GM12873 (cell line): ENCODE measurements around the gene NPAS3.

Experiments
- TF ChIP-seq, protein P1 (sequence below): IDR thresholded peaks from 2 replicates; pipeline ENCODE4 v1.5.1; 2012; ENCODE audit warnings: low read depth, mild to moderate bottlenecking, moderate library complexity, low read length, control low read depth; ENCODE audit not compliant: insufficient read depth; ENCODE audit errors: missing control alignments

The NPAS3 gene

DNA sequence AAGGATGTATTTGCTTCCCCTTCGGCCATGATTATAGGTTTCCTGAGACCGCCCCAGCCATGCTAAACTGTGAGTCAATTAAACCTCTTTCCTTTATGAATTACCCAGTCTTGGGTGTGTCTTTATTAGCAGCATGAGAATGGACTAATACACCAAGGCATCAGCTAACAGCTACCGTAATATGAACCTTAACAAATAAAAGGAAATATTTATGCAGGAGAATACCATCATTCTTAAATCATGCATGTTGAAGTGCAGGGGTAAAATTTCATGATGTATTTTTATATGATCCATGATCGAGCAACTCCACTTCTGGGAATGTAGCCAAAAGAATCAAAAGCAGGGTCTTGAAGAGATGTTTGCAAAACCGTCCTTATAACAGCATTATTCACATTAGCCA is 379.0 kb downstream of the NPAS3 start:
- TF ChIP-seq, protein P1, sequence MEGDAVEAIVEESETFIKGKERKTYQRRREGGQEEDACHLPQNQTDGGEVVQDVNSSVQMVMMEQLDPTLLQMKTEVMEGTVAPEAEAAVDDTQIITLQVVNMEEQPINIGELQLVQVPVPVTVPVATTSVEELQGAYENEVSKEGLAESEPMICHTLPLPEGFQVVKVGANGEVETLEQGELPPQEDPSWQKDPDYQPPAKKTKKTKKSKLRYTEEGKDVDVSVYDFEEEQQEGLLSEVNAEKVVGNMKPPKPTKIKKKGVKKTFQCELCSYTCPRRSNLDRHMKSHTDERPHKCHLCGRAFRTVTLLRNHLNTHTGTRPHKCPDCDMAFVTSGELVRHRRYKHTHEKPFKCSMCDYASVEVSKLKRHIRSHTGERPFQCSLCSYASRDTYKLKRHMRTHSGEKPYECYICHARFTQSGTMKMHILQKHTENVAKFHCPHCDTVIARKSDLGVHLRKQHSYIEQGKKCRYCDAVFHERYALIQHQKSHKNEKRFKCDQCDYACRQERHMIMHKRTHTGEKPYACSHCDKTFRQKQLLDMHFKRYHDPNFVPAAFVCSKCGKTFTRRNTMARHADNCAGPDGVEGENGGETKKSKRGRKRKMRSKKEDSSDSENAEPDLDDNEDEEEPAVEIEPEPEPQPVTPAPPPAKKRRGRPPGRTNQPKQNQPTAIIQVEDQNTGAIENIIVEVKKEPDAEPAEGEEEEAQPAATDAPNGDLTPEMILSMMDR = no peak

DNA sequence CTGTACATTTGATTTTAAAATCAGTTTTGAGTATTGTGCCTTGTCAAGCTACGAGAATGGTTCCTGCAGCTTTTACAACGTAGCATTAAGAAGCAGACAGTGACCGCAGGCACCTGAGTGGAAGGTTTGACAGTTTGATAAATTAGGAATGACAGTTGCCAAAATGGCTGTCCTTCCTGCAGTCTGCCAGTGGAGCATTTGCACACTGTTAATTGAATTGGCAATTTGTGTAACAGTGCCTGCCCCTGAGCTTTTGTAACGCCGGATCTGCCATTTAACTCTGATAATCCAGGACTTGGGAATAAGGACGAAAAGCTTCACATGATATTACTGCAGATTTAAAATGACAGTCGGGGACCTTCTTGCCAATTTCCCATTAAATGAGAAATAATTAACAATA is 385.3 kb downstream of the NPAS3 start:
- TF ChIP-seq, protein P1 = no peak

DNA sequence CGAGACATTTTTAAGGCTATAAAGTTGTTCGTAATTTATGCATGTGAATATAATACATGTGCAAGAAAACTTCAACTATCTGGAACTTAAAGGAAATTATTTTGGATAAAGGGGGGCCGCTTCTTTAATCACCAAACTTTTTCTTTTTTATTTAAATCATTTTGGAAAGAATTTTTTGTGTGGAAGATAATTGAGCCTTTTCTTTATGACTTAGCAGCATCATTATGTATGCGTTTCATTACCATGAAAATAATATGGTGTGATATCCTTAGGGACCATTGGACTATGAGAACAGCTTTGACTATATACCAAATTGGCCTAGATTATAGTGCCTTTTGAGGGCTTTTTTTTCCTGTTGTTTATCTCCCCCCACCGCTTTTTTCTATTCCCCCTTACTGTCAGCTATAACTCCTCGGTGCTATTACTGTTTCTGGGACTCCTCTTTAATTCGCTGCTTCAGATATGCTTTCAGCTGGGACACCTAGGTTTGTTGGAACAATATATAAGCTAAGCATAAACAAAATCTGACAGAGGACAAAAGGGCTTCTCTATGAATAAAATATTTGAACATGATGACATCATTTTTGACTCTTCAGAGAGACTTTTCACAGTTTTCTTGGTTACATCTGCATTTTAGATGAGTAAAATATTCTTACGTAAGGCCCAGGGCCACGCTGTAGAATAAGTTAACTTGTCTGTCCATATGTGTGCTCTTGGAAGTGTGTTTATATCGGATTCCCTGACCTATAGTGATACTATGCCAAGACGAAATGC is 392.7 kb downstream of the NPAS3 start:
- TF ChIP-seq, protein P1 = no peak

DNA sequence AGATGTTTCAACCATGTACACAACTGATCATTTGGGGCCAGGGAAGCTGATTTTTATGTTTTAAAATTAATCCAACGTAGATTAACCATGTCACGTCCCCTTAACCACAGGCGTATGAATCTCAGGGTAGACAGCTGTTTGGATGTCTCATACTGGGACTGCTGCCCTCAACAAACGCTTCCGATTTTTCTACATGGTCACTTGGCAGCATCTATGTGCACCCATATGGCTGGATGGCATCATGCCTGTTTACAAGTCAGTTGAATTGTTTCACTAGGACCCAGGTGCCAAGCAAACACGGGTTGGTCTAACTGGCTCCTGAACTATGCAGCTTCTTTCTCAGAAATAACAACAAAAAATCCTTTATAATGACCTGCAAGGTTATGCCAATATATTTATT is 393.8 kb downstream of the NPAS3 start:
- TF ChIP-seq, protein P1 = no peak

DNA sequence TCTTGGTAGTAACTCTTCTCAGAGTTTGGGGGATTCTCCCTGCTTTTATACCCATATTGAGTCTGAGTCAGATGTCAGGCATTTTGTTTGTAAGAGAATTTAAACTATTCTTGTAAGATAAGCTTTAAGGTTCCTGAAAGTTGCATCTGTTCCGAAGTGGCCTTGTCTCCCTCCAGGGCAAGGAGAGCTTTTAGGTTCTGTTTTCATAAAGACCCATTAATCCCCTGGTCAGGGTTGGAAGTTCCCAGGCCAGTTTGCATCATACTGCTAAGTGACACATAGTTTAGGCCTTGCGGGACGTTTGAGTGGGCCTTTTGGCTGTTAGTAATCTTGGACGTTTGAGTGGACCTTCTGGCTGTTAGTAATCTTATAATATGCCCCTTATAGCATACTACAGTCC is 396.7 kb downstream of the NPAS3 start:
- TF ChIP-seq, protein P1 = no peak

DNA sequence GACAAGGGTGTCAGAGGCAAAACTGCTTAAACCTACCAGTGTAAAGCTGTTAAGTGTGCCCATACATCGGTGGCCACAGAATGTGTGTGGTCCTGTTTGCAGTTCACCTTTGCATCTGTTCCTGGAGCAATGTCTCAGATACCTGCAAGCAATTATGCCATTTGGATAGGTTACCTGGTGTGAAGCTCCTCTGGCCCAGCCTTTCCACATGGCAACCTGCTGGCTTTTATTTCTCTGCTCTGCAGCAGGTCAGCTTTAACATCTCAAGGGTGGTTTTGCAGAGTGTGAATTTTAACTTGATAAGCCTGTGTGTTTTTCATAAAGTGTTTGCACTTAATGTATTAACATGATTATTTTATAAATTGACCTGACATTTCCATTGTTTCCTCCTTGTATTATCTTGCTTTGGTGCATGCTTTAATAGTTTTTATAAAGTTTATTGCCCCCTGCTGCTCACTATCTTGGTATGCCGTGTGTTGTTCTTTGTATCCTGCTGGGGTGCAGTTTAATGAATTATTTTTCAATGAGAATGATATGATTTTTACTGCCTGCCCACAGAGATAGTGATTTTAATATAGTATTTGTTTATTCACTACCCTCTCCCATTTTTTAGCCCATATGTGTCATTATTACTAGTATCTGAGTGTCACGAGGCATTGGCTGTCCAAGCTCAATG is 403.8 kb downstream of the NPAS3 start:
- TF ChIP-seq, protein P1 = no peak

DNA sequence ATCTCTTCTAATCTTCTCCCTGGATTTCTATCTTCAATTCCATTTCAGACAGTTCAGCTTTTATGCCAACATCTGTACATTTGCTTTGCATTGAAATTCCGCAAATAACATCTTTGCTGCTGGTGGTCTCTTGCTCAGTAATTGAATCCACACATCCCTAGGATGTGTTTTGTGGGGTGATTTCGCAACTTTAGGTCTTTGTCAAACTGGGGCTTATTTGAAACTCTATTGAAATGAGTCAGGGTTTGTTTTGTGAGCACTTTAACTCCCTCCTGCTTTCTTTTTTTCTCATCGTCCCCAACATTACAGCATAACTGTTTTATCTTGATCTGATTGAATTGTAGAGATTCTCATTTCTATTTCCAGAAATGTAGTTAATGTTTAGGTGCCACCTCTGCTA is 404.3 kb downstream of the NPAS3 start:
- TF ChIP-seq, protein P1 = no peak
